HL-60 (cell line): ENCODE results near the gene TAPT1.

Experiments used
- GABPA ChIP-seq: IDR thresholded peaks from 2 replicates; pipeline ENCODE4 v1.6.1; 2012; ENCODE audit warnings: low read depth
- POLR2AphosphoS5 ChIP-seq: IDR thresholded peaks from 2 replicates; pipeline ENCODE4 v1.6.1; 2012; ENCODE audit warnings: low read depth
- REST ChIP-seq: IDR thresholded peaks from 2 replicates; pipeline ENCODE4 v1.6.1; 2012; ENCODE audit warnings: low read depth; ENCODE audit not compliant: insufficient replicate concordance
- SPI1 ChIP-seq: IDR thresholded peaks from 2 replicates; pipeline ENCODE4 v1.6.1; 2012; ENCODE audit warnings: low read depth, mild to moderate bottlenecking, borderline replicate concordance
- TF ChIP-seq, protein P1 (sequence below): IDR thresholded peaks from one replicate; pipeline ENCODE4 v1.5.1; 2011; ENCODE audit warnings: low read length, control low read depth, inconsistent platforms; ENCODE audit not compliant: insufficient read depth

- TF ChIP-seq, protein P1, sequence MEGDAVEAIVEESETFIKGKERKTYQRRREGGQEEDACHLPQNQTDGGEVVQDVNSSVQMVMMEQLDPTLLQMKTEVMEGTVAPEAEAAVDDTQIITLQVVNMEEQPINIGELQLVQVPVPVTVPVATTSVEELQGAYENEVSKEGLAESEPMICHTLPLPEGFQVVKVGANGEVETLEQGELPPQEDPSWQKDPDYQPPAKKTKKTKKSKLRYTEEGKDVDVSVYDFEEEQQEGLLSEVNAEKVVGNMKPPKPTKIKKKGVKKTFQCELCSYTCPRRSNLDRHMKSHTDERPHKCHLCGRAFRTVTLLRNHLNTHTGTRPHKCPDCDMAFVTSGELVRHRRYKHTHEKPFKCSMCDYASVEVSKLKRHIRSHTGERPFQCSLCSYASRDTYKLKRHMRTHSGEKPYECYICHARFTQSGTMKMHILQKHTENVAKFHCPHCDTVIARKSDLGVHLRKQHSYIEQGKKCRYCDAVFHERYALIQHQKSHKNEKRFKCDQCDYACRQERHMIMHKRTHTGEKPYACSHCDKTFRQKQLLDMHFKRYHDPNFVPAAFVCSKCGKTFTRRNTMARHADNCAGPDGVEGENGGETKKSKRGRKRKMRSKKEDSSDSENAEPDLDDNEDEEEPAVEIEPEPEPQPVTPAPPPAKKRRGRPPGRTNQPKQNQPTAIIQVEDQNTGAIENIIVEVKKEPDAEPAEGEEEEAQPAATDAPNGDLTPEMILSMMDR, result no peak
- no peak for TF ChIP-seq GABPA
- TF ChIP-seq POLR2AphosphoS5, result no peak
- TF ChIP-seq REST, result no peak
- no peak for TF ChIP-seq SPI1
Measured at GRCh38 chr4:16213121-16213520, 13.2 kb downstream of the TAPT1 start.
